ENCODE measurements around the gene PRPS2. TPM values are rescaled to one million over a fixed set of nuclear protein-coding genes. Genes with fewer than 3 reads are reported as not detected.

The PRPS2 gene
- total RNA-seq, 3 donors from 2014 or later, result 25.0 to 54.4 (median 25.9) TPM

DNA sequence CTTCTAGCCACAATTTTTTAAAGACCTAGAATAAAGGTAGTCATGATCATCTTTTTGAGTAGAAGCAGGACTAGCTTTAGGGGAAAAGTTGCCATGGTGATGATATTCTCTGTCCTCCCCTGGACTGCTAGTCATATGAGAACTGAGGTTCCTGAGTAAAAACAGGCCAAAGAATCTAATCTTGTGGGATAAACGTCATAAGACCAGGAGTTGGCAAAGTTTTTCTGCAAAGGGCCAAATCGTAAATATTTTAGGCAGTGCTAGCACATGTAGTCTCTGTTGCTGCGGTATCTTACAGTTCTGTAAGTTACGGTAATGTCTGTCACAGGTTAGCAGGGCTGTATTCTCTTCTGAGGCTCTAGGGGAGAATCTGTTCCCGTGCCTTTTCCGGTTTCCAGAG, 3.4 kb downstream of the PRPS2 start:
- no peak for DNase-seq (ENCODE audit: low spot score in 2 of 2)
- TF ChIP-seq POLR2A (IDR thresholded peaks at IDR 0.05) (no peak), CTCF (IDR thresholded peaks at IDR 0.05) (no peak), POLR2AphosphoS5 (IDR thresholded peaks at IDR 0.05) (no peak)
- no peaks in the 10 kb centered on the region for H3K4me1 ChIP-seq
- H3K4me3 ChIP-seq, result no peak overlapping the region
- no peak overlapping the region for H3K27ac ChIP-seq
- no peaks in the 10 kb centered on the region for H3K36me3 ChIP-seq
- intact Hi-C loops (cut with DNase I; ENCODE audit: low total_unique reads), result no loop called here
- H3K9me3 ChIP-seq, result peaks cover 0 to 4% of the 10 kb centered on the region in 2 donors
- peaks cover 0 to 21% of the 10 kb centered on the region in 2 donors for H3K27me3 ChIP-seq

DNA sequence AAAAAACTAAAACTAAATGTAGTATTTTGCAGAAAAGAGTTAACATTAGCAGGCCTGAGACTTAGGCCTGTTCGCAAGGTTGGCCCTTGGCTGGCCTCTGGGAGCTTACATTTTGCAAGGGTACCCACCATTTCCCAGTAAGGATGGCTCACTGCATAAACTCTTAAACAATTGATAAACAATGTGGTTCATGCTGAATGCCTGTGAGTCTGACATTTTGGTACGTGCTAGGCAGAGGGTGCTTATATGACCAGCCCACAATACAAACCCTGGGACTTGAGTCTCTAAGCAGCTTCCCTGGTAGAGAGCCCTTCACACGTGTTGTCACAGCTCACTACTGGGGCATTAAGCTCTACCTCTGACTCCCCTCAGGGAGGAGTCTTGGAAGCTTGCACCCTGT, 7.4 kb downstream of the PRPS2 start:
- Histone ChIP-seq H3K4me1 (no peaks in the 10 kb centered on the region), H3K4me3 (no peak overlapping the region), H3K27ac (no peak overlapping the region), H3K36me3 (no peaks in the 10 kb centered on the region), H3K27me3 (peaks cover 0 to 11% of the 10 kb centered on the region in 2 donors), H3K9me3 (peaks cover 0 to 4% of the 10 kb centered on the region in 2 donors)
- no peak for TF ChIP-seq POLR2AphosphoS5 (IDR thresholded peaks at IDR 0.05)
- TF ChIP-seq POLR2A (IDR thresholded peaks at IDR 0.05), result no peak
- TF ChIP-seq CTCF (IDR thresholded peaks at IDR 0.05), result no peak
- DNase-seq (ENCODE audit: low spot score in 2 of 2), result no peak
- intact Hi-C loops (cut with DNase I; ENCODE audit: low total_unique reads), result no loop called here

- intact Hi-C loops (cut with DNase I; ENCODE audit: low total_unique reads), result no loop called here
- Histone ChIP-seq H3K4me1 (no peaks in the 10 kb centered on the region), H3K36me3 (no peaks in the 10 kb centered on the region), H3K9me3 (peaks cover 0 to 4% of the 10 kb centered on the region in 2 donors), H3K4me3 (no peak overlapping the region), H3K27ac (no peak overlapping the region), H3K27me3 (peaks cover 0 to 5% of the 10 kb centered on the region in 2 donors)
- TF ChIP-seq POLR2AphosphoS5 (IDR thresholded peaks at IDR 0.05), result no peak
- DNase-seq (ENCODE audit: low spot score in 2 of 2), result no peak
These were observed 7.9 kb downstream of the PRPS2 start for GRCh38 chrX:12799118-12799517.

DNA sequence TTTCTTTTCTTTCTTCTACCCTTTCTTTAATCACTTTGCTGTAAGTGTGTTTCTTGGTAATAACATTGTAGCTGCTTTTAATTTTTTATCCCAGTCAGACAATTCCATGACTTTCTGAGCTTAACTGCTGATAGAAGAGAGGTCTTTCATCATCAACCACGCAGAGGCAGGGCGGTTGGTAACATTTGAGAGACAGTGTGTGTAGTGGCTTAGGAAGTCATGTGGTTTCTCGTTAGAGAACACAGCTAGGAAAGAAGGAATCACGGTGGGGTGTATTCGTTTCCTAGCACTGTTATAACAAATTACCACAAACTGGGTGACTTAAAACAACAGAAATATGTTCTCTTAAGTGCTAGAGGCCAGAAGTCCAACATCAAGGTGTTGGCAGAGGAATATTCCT, 11.5 kb downstream of the PRPS2 start:
- Histone ChIP-seq H3K27ac (no peak overlapping the region), H3K36me3 (no peaks in the 10 kb centered on the region), H3K4me1 (no peaks in the 10 kb centered on the region), H3K27me3 (no peaks in the 10 kb centered on the region), H3K9me3 (no peaks in the 10 kb centered on the region), H3K4me3 (no peak overlapping the region)
- DNase-seq (ENCODE audit: low spot score in 2 of 2), result no peak
- TF ChIP-seq CTCF (IDR thresholded peaks at IDR 0.05) (no peak), POLR2A (IDR thresholded peaks at IDR 0.05) (no peak), POLR2AphosphoS5 (IDR thresholded peaks at IDR 0.05) (no peak)
- intact Hi-C loops (cut with DNase I; ENCODE audit: low total_unique reads), result no loop called here

- intact Hi-C loops (cut with DNase I; ENCODE audit: low total_unique reads), result no loop called here
- Histone ChIP-seq H3K4me1 (no peaks in the 10 kb centered on the region), H3K36me3 (no peaks in the 10 kb centered on the region), H3K27ac (no peak overlapping the region), H3K9me3 (no peaks in the 10 kb centered on the region), H3K27me3 (no peaks in the 10 kb centered on the region), H3K4me3 (no peak overlapping the region)
- DNase-seq (ENCODE audit: low spot score in 2 of 2), result peak; percentile 51 to 52
- TF ChIP-seq CTCF (IDR thresholded peaks at IDR 0.05) (no peak), POLR2A (IDR thresholded peaks at IDR 0.05) (no peak), POLR2AphosphoS5 (IDR thresholded peaks at IDR 0.05) (no peak)
These were observed 13.4 kb downstream of the PRPS2 start for GRCh38 chrX:12804655-12805054.

- TF ChIP-seq POLR2A (IDR thresholded peaks at IDR 0.05), result no peak
- TF ChIP-seq CTCF (IDR thresholded peaks at IDR 0.05), result no peak
- TF ChIP-seq POLR2AphosphoS5 (IDR thresholded peaks at IDR 0.05), result no peak
- intact Hi-C loops (cut with DNase I; ENCODE audit: low total_unique reads), result no loop called here
- DNase-seq (ENCODE audit: low spot score in 2 of 2), result no peak
- H3K36me3 ChIP-seq, result no peaks in the 10 kb centered on the region
- no peak overlapping the region for H3K4me3 ChIP-seq
- no peaks in the 10 kb centered on the region for H3K9me3 ChIP-seq
- no peaks in the 10 kb centered on the region for H3K4me1 ChIP-seq
- H3K27me3 ChIP-seq, result no peaks in the 10 kb centered on the region
- no peak overlapping the region for H3K27ac ChIP-seq
These were observed 14.1 kb downstream of the PRPS2 start for GRCh38 chrX:12805333-12805732.

Measured in breast epithelium (tissue), 4 donors.